Neural cell (in vitro differentiated cells): ENCODE measurements around the gene WDHD1.

Source experiments
- EP300 ChIP-seq: fragments of 450-650 bp; conservative IDR thresholded peaks from 2 replicates; pipeline ENCODE4 v1.6.1; 2014; ENCODE audit warnings: antibody characterized with exemption, mild to moderate bottlenecking, moderate library complexity; ENCODE audit not compliant: poor library complexity, severe bottlenecking
- EZH2 ChIP-seq: fragments of 200-600, 300-800 bp; shearing (Covaris generic), sonication (generic); IDR thresholded peaks from 2 replicates; pipeline ENCODE4 v1.6.1; 2014; ENCODE audit warnings: antibody characterized with exemption, low read length, borderline replicate concordance, mild to moderate bottlenecking; ENCODE audit not compliant: insufficient read depth, poor library complexity, severe bottlenecking
- POLR2AphosphoS5 ChIP-seq: IDR thresholded peaks from 2 replicates; pipeline ENCODE4 v1.6.1; 2012
- RAD21 ChIP-seq: fragments of 450-650 bp; conservative IDR thresholded peaks from 2 replicates; pipeline ENCODE4 v1.6.1; 2014; ENCODE audit warnings: antibody characterized with exemption, mild to moderate bottlenecking, moderate library complexity
- SMC3 ChIP-seq: fragments of 450-650 bp; conservative IDR thresholded peaks from 2 replicates; pipeline ENCODE4 v1.6.1; 2014; ENCODE audit warnings: antibody characterized with exemption, mild to moderate bottlenecking, moderate library complexity; ENCODE audit not compliant: poor library complexity
- TAF1 ChIP-seq: IDR thresholded peaks from 2 replicates; pipeline ENCODE4 v1.6.1; 2012; ENCODE audit warnings: low read depth
- TF ChIP-seq, protein P1 (sequence below): fragments of 450-650 bp; IDR thresholded peaks from 2 replicates; pipeline ENCODE4 v1.5.1; 2014; ENCODE audit warnings: antibody characterized with exemption, mild to moderate bottlenecking, moderate library complexity; ENCODE audit not compliant: poor library complexity, severe bottlenecking

- TF ChIP-seq POLR2AphosphoS5 (no peak), RAD21 (no peak), TAF1 (no peak), EZH2 (no peak), EP300 (no peak), SMC3 (no peak)
- TF ChIP-seq, protein P1, sequence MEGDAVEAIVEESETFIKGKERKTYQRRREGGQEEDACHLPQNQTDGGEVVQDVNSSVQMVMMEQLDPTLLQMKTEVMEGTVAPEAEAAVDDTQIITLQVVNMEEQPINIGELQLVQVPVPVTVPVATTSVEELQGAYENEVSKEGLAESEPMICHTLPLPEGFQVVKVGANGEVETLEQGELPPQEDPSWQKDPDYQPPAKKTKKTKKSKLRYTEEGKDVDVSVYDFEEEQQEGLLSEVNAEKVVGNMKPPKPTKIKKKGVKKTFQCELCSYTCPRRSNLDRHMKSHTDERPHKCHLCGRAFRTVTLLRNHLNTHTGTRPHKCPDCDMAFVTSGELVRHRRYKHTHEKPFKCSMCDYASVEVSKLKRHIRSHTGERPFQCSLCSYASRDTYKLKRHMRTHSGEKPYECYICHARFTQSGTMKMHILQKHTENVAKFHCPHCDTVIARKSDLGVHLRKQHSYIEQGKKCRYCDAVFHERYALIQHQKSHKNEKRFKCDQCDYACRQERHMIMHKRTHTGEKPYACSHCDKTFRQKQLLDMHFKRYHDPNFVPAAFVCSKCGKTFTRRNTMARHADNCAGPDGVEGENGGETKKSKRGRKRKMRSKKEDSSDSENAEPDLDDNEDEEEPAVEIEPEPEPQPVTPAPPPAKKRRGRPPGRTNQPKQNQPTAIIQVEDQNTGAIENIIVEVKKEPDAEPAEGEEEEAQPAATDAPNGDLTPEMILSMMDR: no peak
These were observed 98.7 kb downstream of the WDHD1 start for GRCh38 chr14:54928216-54928615.
